HS-27A (cell line): ENCODE data around the gene SLC15A3.

ENCODE experiments used
- DNase-seq: peaks from one replicate; pipeline ENCODE4 v3.0.0-alpha.2; 2012; ENCODE audit warnings: low read depth, missing footprints

The SLC15A3 gene

GRCh38 chr11:60951904-60952741 lies at the start of gene SLC15A3:
TSS of gene SLC15A3 (minus strand) at chr11:60952176. CDS start at chr11:60951551, 625 bp downstream.
- no peak for DNase-seq

GRCh38 chr11:61000426-61000825 lies 48.5 kb upstream of the SLC15A3 start:
- no peak for DNase-seq

- no peak for DNase-seq
These were observed 44.6 kb upstream of the SLC15A3 start for GRCh38 chr11:60996381-60997138.

DNA sequence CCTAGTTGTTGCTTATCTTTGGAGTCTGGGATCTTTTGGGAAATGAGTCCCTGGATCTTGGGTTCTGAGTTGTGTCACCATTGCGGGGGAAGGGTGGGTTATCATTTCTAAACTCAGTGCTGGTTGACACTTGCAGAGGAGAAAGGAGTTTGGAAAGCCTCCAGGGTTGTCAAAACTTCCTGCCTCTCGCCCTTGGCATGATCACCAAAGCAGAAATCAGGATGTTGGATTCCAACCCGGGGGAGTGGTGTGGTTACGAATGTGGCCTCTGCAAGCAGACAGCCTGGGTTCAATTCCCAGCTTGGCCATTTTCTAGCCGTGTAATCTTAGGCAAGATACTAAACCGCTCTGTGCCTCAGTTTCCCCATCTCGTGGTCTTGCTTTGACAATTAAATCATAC lies 43.8 kb upstream of the SLC15A3 start:
- DNase-seq, result no peak

GRCh38 chr11:60994541-60995080 lies 42.6 kb upstream of the SLC15A3 start:
- no peak for DNase-seq

- DNase-seq, result no peak
These were observed 41.6 kb upstream of the SLC15A3 start for GRCh38 chr11:60993615-60994014.

DNA sequence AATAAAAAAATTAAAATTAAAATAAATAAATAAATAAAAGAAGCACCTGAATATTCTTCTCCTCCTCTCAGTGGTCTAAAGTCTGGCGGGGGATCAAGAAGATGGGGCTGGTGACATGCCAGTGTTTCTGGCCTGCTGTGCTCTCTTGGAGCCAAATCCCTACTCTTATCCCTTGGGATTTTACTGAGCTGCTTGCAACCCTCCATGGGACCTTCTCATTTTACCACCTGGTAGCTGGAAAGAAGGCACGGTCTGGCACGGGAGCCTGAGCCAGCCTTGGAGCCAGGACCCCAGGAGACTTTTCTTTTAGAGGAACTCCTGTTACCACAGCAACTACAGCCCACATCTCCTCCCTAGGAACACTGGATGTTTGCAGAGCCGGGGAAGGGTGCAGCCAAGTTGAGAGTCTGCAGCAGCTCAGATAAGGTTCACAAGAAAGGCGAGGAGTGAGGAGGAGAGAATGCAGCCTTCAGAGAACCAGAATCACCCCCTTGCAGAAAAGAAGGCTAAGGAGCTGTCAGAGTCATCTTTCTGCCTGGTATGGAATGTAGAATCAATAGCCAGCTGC lies 41.0 kb upstream of the SLC15A3 start:
- DNase-seq, result no peak

GRCh38 chr11:60991457-60991856 lies 39.5 kb upstream of the SLC15A3 start:
- no peak for DNase-seq

DNA sequence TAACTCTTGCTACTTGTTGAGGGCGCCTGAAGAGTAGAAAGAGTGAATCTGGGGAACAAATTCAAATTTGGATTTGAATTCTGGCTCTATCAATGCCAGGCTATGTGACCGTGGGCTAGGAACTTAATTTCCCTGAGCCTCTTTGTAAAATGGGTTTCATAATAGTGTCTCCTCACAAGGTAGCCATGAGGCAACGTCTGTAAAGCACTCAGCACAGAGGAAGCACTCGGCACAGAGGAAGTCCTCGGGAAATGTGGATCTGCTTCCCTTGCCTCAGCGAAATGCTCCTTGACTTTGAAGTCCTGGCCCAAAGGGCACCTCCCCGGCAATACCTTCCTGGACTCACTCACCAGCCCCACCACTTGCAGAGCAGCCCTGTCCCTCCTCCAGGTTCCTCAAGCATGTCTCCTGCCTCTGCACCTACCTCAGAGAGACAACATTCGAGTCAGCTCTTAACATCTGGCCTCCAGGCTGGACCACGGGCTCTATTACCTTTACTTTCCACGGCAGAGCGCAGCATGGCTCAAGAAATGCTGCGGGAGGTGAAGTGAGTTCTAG lies 37.2 kb upstream of the SLC15A3 start:
- DNase-seq, result no peak

DNA sequence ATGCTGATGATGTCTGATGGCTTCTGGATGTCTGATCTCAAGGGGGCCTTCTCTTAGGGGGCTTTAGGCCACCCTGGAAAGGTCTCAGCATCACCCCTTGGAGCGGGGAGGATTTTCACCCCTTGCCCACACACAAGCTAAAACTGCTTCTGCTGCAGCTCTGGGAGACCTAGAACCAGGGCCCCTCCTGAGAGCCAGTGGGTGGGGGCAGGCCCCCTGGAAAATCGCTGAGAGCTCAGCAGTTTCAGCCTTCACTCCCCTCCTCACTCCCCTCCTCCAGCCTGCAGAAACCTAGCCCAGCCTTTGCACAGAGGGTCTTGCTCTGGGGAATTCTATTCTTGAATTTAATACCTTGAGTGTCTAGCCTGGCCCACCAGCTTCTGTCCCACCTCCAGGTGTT lies 36.7 kb upstream of the SLC15A3 start:
- DNase-seq, result no peak

DNA sequence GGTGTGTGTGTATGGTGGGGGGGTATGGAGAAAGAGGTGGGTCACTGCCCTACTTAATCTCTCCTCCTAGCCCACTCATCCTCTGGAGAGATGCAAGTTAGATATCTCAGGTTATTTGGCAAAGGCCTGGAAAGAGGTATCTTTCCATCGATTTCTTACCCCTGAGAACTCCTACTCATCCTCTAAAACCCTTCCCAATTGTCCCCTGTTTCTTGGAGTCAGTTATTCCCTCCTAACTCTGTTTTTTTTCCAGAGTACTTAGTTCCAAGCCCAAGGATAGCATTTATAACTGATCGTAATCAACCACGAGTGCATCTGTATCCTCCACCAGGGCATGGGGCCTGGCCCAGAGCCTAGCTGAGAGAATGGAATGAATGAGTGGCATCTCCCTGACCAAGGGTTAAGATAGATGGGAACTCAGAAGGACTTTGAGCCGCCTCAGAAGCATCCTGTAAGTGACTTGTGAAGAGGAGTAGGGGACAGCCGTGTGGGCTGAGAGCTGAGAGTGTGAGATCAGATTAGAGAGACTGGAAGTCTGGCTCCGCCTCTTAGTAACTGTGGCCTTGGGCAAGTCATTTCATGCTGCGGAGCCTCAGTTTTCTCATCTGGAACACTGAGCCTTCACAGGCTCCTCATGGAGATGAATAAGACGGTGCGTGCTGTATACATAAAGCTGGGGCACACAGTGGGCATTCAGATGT lies 35.8 kb upstream of the SLC15A3 start:
- DNase-seq, result no peak

DNA sequence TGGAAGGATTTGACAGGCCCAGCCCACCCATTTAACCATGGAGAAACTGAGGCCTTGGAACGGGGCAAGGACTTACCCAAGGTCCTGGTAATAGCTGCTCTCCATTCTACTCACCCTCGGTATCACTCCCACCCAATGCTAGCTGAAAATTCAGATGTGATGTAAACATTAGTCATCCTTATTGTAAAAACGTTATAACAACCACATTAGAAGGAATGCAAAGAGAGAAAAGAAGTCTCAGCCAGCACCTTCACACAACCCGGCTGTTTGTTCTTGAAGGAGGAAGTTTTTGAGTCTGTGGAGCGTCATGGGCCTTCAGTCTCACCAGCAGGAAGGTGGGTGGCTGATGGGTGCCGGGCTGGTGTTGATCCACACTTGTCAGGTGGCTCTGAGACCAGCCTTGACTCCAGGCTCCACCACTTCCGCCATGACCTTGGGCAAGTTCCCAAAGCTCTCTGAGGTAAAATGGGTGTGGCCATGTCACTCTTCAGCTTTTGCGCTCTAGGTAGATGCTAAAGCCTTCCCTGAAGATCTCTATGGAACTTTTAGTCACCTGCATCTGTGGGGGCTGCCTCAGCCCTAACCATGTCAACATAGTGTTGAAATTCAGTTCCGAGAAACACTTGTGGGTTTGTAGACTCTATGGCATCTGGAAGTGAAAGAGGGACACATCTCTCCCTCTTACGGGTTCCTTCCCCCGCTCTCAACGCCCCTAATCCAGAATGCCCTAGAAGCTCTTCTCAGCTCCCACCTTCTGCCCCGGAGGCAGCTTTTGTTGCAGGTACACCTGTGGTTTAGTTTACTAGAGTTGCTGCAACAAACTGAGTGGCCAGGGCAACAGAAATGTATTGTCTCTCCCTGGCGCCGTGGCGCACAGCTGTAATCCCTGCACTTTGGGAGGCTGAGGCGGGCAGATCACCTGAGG lies 34.3 kb upstream of the SLC15A3 start:
- no peak for DNase-seq

- DNase-seq, result no peak
These were observed 33.5 kb upstream of the SLC15A3 start for GRCh38 chr11:60985501-60985900.

GRCh38 chr11:60984636-60985035 lies 32.7 kb upstream of the SLC15A3 start:
- DNase-seq, result no peak

DNA sequence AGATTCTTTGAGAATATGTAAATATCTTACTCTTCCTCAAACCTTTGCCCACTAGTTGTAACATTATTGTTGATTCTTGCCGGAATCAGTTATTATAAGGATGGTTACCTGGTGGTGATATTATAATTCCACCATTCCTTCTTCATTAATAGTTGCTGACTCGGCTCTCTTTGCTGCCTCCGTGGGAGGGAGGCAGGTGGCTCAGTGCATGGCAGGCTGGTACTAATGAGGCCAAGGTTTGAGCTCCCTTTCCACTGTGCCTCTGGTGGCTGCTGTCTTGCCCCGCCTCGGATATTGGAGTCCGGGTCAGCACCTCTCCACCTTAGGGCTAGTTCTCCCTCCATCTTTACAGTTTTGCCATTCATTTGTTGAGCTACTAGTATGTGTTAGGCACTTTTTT lies 32.2 kb upstream of the SLC15A3 start:
- no peak for DNase-seq

- DNase-seq, result no peak
These were observed 30.2 kb upstream of the SLC15A3 start for GRCh38 chr11:60982184-60982583.

DNA sequence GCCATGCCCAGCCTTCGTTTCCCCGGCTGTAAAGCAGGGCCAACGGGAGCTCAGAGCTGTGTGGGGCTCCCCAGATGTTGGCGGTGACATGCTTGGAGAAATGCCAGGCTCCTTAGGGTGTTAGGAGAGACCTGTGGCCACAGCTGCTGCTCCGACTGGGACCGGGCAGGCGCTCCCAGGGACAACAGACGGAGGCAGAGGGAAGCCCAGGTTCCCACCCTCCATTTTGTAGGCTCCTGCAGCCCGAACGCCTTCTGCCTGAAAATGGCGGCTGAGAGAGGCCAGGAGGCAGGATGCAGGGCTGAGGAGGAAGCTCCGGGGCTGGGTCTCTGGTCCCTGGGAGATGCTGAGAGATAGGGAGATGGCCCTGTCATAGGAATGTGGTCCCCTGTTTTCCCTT lies 29.5 kb upstream of the SLC15A3 start:
- DNase-seq, result no peak

GRCh38 chr11:60978546-60979380 lies 26.8 kb upstream of the SLC15A3 start:
- DNase-seq, result no peak

DNA sequence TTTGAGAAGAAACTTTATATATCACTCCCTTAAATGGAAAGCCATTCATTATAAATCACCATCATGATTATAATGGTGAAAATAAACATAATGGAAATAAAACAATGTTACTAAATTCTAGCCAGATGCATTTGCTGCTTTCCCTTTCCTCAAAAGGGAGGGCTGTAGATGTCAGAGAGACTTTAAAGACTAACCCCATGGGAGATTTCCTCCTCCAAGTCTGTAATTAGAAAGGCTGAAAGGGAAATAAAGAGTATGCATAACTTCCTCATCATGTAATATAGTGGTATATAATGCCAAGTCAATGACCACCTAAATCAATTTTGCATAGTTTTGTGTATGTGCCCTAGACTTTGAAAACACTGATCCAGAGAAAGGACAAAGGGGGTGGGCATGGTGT lies 25.9 kb upstream of the SLC15A3 start:
- no peak for DNase-seq

DNA sequence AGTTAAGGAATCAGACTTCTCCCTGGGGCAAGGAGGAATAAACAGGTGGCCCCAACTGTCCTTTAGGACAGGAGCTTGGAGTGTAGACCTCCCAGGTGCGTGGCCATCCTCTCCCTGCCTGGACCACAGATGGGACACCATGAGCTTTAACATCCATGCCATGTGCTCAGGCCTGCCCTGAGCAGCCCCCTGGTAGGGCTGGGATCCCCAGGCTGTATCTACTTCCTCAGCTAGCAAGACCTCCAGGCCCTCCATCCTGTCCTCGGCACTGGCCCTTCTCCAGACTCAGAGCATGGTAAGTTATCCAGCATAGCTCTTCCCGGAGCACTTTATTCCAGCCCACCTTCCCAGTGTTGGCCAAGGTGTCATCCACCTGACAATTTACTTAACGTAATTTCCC lies 25.2 kb upstream of the SLC15A3 start:
- DNase-seq, result no peak
